Testis (tissue), 3 donors: ENCODE measurements around the gene MAP3K12. TPM values are rescaled to one million over a fixed set of nuclear protein-coding genes. Genes with fewer than 3 reads are reported as not detected.
A peak's percentile ranks its signal among the peaks of the same experiment; 100 is the strongest.

Experiments used
- DNase-seq: peaks from one replicate; pipeline ENCODE4 v3.0.0-alpha.2; 2019
- H3K27ac ChIP-seq, 2 donors: fragments of 200-600 bp; sonication (generic); one replicate each; pipeline ENCODE4 v1.5.1; 2019
- H3K27me3 ChIP-seq: fragments of 200-600 bp; sonication (generic); one replicate; pipeline ENCODE4 v1.5.1; 2019
- H3K36me3 ChIP-seq: fragments of 200-600 bp; sonication (generic); one replicate; pipeline ENCODE4 v1.5.1; 2017; ENCODE audit warnings: low read depth; ENCODE audit errors: missing control alignments
- H3K4me1 ChIP-seq: fragments of 200-600 bp; sonication (generic); one replicate; pipeline ENCODE4 v1.5.1; 2019
- H3K4me3 ChIP-seq, 2 donors: fragments of 200-600 bp; sonication (generic); one replicate each; pipeline ENCODE4 v1.5.1; 2017 to 2019
- H3K9me3 ChIP-seq: fragments of 200-600 bp; sonication (generic); one replicate; pipeline ENCODE4 v1.5.1; 2017
- CTCF ChIP-seq, 3 experiments: fragments of 450-650 bp in 2 of 3; fragments of 200-600 bp in 1 of 3; sonication (generic) in 1 of 3; IDR thresholded peaks; one replicate each; pipeline ENCODE4 v1.5.1; 2016 to 2019; ENCODE audit warnings: antibody characterized with exemption in 3 of 3, mild to moderate bottlenecking in 2 of 3, moderate library complexity in 1 of 3
- POLR2A ChIP-seq: fragments of 450-650 bp; IDR thresholded peaks from one replicate; pipeline ENCODE4 v1.6.1; 2017; ENCODE audit warnings: antibody characterized with exemption, mild to moderate bottlenecking, moderate library complexity
- WGBS, 2 donors: methylation state at CpG; one replicate each; pipeline ENCODE4 v1.1.5; 2018; 5-methylcytosine and 5-hydroxymethylcytosine counted together
- intact Hi-C: fragments of 100-400 bp; cut with DNase I; formaldehyde crosslinking; loops from one replicate; pipeline ENCODE4 v1.15.1; 2023; ENCODE audit warnings: low total_unique reads
- polyA plus RNA-seq: library from polyadenylated mRNA; stranded (reverse); fragments of 350-450 nt; fragmentation: Illumina TruSeq; extraction: RNeasy Lipid Tissue Mini Kit (QIAGEN cat#74804); gene quantifications from one replicate; pipeline ENCODE4 v1.2.3, GENCODE V29; 2014; ENCODE audit warnings: low read depth, low replicate concordance; ENCODE audit not compliant: insufficient read depth
- total RNA-seq, 2 donors: library from RNA; depleted of rRNA; stranded (reverse); fragments of >200 nt; gene quantifications; one replicate each; pipeline ENCODE4 v1.2.3, GENCODE V29; 2016

MAP3K12 gene
- total and polyA plus RNA-seq, 3 donors from 2014 or later: 28.5 to 56.7 (median 52.2) TPM

- peak overlapping the region; percentile 57 to 75 for H3K4me3 ChIP-seq
- TF ChIP-seq POLR2A (no peak), CTCF (IDR thresholded peaks at IDR 0.05) (no peak)
- peak overlapping the region; percentile 83 to 89 for H3K27ac ChIP-seq
- intact Hi-C loops: no loop called here
- H3K9me3 ChIP-seq: no peaks in the 10 kb centered on the region
- no peaks in the 10 kb centered on the region for H3K36me3 ChIP-seq
- no peaks in the 10 kb centered on the region for H3K27me3 ChIP-seq
- no peak for DNase-seq
- H3K4me1 ChIP-seq: peaks cover 41% of the 10 kb centered on the region
- WGBS, 2 donors: 15 to 20% methylated on average over 10 to 11 of the region's 11 CpGs
Observed at GRCh38 chr12:53493610-53494391, 5.5 kb downstream of the MAP3K12 start.

GRCh38 chr12:53492830-53493609 lies 6.2 kb downstream of the MAP3K12 start:
- Histone ChIP-seq H3K9me3 (no peaks in the 10 kb centered on the region), H3K27ac (peak overlapping the region; percentile 83 to 89), H3K36me3 (no peaks in the 10 kb centered on the region), H3K4me1 (peaks cover 34% of the 10 kb centered on the region), H3K27me3 (no peaks in the 10 kb centered on the region), H3K4me3 (peak overlapping the region; percentile 57 to 75)
- DNase-seq: peak; percentile 98
- intact Hi-C loops: no loop called here
- TF ChIP-seq POLR2A: peak; percentile 39
- no peak for TF ChIP-seq CTCF (IDR thresholded peaks at IDR 0.05)
- WGBS, 2 donors: 2% methylated on average over 20 to 52 of the region's 52 CpGs

- Histone ChIP-seq H3K4me3 (peak overlapping the region; percentile 57 to 75), H3K27ac (peak overlapping the region; percentile 83 to 89), H3K27me3 (no peaks in the 10 kb centered on the region), H3K36me3 (no peaks in the 10 kb centered on the region), H3K4me1 (peaks cover 31% of the 10 kb centered on the region), H3K9me3 (no peaks in the 10 kb centered on the region)
- 37 to 52% methylated on average over 20 of the region's 20 CpGs for WGBS, 2 donors
- DNase-seq: no peak
- intact Hi-C loops: no loop called here
- TF ChIP-seq CTCF (IDR thresholded peaks at IDR 0.05): no peak
- TF ChIP-seq POLR2A: no peak
Observed at GRCh38 chr12:53492188-53492587, 7.1 kb downstream of the MAP3K12 start.

GRCh38 chr12:53489242-53489864 lies 9.9 kb downstream of the MAP3K12 start:
- TF ChIP-seq POLR2A (no peak), CTCF (IDR thresholded peaks at IDR 0.05) (no peak)
- intact Hi-C loops: no loop called here
- no peak overlapping the region for H3K4me3 ChIP-seq
- H3K36me3 ChIP-seq: no peaks in the 10 kb centered on the region
- H3K27ac ChIP-seq: no peak overlapping the region
- H3K4me1 ChIP-seq: peaks cover 17% of the 10 kb centered on the region
- no peaks in the 10 kb centered on the region for H3K27me3 ChIP-seq
- DNase-seq: no peak
- WGBS, 2 donors: 92 to 94% methylated on average over 5 of the region's 5 CpGs
- H3K9me3 ChIP-seq: no peaks in the 10 kb centered on the region
